ENCODE data around the gene GALNT2.

Gene GALNT2

DNA sequence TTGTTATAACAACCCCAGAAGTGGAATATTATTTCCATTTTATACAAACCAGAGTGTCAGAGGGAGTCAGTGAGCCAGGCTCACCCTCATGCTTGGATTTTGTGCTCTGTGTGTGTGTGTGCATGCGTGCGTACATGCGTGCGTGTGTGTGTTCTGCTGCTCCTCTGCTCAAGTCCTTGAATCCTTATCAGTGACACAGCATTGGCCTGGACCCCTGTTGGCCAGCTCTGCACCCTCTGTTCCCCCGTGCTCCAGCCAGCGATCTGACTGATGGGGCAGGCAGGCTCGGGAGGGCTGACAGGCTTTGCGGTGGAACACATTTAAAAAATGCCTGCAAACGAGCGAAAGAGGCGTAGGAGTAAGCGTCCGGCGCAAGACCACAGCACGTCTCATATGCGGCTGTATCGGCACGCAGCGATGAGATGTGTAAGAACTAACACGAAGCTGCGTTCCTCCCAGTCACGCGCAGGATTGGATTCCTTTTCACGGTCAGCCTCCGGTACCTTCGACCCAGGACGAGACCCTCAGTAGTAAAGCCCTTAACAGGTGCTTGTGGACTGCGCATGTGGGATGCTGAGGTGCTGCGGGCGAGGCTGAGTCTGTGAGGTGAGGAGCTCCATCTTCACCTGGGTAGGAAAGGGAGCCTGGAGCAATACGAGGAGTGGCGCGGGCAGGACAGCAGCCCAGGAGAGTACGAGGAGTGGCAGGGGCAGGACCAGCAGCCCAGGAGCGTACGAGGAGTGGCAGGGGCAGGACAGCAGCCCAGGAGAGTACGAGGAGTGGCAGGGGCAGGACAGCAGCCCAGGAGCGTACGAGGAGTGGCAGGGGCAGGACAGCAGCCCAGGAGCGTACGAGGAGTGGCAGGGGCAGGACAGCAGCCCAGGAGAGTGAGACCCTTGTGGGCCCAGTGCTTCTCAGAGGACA, 130.9 kb downstream of the GALNT2 start:
- Histone ChIP-seq H3K4me3 (ENCODE audit: low read length) (no peak overlapping the region), H3K9ac (ENCODE audit: low read length) (no peak overlapping the region), H3K36me3 (ENCODE audit: control insufficient read depth, insufficient read depth, low read length) (no peaks in the 10 kb centered on the region), H3K27ac (ENCODE audit: low read depth, low read length) (no peak overlapping the region), H3K4me1 (ENCODE audit: control insufficient read depth, insufficient read depth, low read length) (no peaks in the 10 kb centered on the region), H3K27me3 (ENCODE audit: control insufficient read depth, insufficient read depth, low read length) (no peaks in the 10 kb centered on the region)

DNA sequence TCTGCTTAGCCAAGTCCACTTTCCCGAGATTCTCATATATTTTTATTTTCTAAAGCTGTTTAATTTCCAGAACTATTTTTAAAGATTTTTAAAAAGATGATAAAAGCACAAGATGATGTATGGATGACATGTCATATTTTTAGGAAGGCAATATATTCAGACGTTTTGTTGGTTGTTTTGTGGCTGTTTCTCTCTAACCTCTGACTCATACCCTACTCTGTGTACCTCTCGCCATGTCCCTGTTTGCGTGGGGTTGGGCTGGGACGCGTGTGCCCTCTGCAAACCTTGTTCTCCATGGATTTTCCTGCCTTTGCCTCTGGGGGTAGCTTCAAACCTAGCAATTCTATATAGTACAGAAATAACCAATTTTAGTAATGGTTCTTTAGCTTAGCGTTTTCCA, 132.0 kb downstream of the GALNT2 start:
- H3K4me3 ChIP-seq (ENCODE audit: low read length) = no peak overlapping the region

DNA sequence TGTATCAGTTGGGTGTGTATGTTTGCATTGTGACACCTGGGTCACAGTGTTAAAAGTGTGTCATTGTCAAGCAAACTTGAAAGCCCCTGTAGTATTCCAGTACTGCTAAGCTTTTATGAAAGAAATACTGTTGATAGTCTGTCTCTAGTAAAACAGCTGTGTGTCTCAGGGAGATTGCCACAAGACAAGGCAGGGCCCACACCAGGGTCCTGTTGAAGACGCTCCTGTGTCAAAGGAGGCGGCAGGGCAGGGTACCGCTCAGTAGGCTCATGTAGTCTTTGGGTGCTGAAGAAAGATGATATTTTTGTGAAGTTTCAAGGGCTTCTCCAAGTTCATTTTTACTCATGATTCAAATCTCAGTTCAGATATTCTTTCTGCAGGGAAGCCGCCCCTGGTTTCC, 132.5 kb downstream of the GALNT2 start:
- Histone ChIP-seq H3K4me3 (ENCODE audit: low read length) (no peak overlapping the region), H3K9ac (ENCODE audit: low read length) (no peak overlapping the region), H3K4me1 (ENCODE audit: control insufficient read depth, insufficient read depth, low read length) (no peaks in the 10 kb centered on the region), H3K27me3 (ENCODE audit: control insufficient read depth, insufficient read depth, low read length) (no peaks in the 10 kb centered on the region), H3K36me3 (ENCODE audit: control insufficient read depth, insufficient read depth, low read length) (no peaks in the 10 kb centered on the region), H3K27ac (ENCODE audit: low read depth, low read length) (no peak overlapping the region)

More for the DNA sequence above, 132.0 kb downstream of the GALNT2 start:
- no peak overlapping the region for H3K9ac ChIP-seq (ENCODE audit: low read length)
- H3K36me3 ChIP-seq (ENCODE audit: control insufficient read depth, insufficient read depth, low read length) = no peaks in the 10 kb centered on the region
- H3K4me1 ChIP-seq (ENCODE audit: control insufficient read depth, insufficient read depth, low read length) = no peaks in the 10 kb centered on the region
- no peaks in the 10 kb centered on the region for H3K27me3 ChIP-seq (ENCODE audit: control insufficient read depth, insufficient read depth, low read length)
- H3K27ac ChIP-seq (ENCODE audit: low read depth, low read length) = no peak overlapping the region

DNA sequence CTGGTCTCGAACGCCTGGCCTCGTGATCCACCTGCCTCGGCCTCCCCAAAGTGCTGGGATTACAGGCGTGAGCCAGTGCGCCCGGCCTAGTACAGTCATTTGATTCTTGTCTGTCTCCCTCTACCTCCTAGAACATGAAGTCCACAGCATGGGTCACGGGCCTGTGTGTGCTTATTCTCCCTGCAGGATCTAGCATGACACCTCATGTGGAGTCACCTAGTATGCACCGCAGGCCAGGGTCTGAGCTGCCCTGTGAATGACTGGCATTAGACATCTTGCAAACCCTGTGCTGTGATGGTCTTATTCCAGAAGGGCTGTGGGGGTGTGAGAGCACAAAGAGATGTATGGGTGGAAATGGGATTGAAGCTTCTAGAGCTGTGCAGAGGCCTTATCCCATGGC, 133.2 kb downstream of the GALNT2 start:
- Histone ChIP-seq H3K36me3 (ENCODE audit: control insufficient read depth, insufficient read depth, low read length) (no peaks in the 10 kb centered on the region), H3K27me3 (ENCODE audit: control insufficient read depth, insufficient read depth, low read length) (no peaks in the 10 kb centered on the region), H3K4me1 (ENCODE audit: control insufficient read depth, insufficient read depth, low read length) (no peaks in the 10 kb centered on the region), H3K27ac (ENCODE audit: low read depth, low read length) (no peak overlapping the region), H3K4me3 (ENCODE audit: low read length) (no peak overlapping the region), H3K9ac (ENCODE audit: low read length) (no peak overlapping the region)

DNA sequence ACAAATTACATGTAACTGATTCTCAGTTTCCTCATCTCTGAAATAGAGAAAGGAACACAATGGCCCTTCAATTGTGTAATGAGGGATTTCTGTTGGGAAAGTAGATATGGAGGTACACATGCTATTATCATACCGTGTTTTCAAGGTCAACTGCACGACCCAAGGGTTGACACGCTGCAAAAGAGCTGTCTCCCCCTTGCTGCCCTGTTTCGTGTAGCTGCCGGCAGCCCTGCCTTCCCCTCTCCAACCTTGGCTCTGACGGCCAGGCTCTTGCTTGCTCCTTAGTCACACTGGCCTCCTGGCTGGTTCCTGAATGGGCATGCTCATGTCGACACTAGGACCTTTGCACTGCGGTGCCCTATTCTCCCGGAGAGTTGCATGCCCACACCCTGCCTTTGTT, 134.4 kb downstream of the GALNT2 start:
- H3K4me3 ChIP-seq (ENCODE audit: low read length) = no peak overlapping the region
- H3K27ac ChIP-seq (ENCODE audit: low read depth, low read length) = no peak overlapping the region
- H3K9ac ChIP-seq (ENCODE audit: low read length) = no peak overlapping the region
- H3K4me1 ChIP-seq (ENCODE audit: control insufficient read depth, insufficient read depth, low read length) = no peaks in the 10 kb centered on the region
- no peaks in the 10 kb centered on the region for H3K36me3 ChIP-seq (ENCODE audit: control insufficient read depth, insufficient read depth, low read length)
- no peaks in the 10 kb centered on the region for H3K27me3 ChIP-seq (ENCODE audit: control insufficient read depth, insufficient read depth, low read length)

DNA sequence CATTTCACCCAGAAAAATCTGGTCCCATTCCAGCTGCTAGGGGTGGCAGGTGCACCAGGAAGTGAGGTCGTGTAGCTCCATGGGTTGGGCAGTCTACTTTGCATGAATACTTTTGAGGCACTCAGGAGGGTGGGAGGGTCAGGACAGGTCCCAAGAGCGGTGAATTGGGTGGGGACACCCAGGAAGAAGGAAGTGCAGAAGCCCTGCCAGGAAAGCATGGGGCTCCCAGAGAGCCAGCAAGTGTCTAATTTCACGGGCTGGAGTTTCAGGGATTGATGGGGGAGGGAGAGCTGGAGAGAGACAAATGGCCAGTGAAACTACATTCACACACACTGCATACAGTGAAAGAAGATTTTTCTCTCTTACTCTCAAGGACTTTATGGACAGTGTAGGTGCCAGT, 137.8 kb downstream of the GALNT2 start:
- Histone ChIP-seq H3K36me3 (ENCODE audit: control insufficient read depth, insufficient read depth, low read length) (no peaks in the 10 kb centered on the region), H3K27me3 (ENCODE audit: control insufficient read depth, insufficient read depth, low read length) (no peaks in the 10 kb centered on the region), H3K9ac (ENCODE audit: low read length) (no peak overlapping the region), H3K4me3 (ENCODE audit: low read length) (no peak overlapping the region), H3K4me1 (ENCODE audit: control insufficient read depth, insufficient read depth, low read length) (no peaks in the 10 kb centered on the region), H3K27ac (ENCODE audit: low read depth, low read length) (no peak overlapping the region)

DNA sequence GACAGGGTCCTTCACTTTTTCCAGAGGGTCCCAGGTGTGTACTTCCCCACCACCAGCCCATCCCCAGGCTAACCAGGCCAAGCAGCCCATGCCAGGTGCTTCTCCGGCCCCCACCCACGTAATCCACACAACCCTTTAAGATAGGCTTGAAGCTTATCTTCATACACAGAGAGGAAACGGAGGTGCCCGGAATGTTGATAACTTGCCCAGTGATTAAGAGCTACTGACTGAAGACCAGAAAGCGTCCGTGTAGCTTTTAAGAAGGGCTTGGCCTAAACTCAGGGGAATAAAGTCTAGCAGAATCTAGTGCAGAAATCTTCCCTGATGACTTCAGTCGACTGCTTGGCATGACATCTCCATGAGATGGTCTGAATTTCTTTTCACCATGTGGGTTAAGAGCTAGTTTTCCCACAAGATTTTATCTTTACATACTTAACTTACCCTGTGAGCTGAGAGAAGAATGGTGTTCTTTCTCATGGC, 138.7 kb downstream of the GALNT2 start:
- no peaks in the 10 kb centered on the region for H3K4me1 ChIP-seq (ENCODE audit: control insufficient read depth, insufficient read depth, low read length)

DNA sequence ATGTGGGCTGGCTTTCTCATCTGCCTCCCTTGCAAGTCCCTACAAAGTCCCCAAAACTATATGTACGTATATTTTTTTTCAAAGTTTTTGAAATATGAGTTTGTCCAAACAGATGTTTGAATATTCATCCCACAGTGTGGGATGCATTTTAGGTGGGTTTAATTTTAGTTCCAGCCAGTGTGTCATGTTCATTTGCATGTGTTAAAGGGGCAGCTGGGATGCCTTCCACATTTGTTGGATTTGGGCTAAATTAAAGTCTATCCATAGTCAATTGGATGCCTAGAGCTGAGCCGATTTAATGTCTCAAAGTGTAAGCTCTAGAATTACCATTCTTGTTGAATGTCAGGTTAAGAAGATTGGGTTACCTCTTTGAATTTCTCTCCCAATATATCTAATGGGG, 139.2 kb downstream of the GALNT2 start:
- H3K4me1 ChIP-seq (ENCODE audit: control insufficient read depth, insufficient read depth, low read length) = no peaks in the 10 kb centered on the region
- H3K4me3 ChIP-seq (ENCODE audit: low read length) = no peak overlapping the region
- no peak overlapping the region for H3K27ac ChIP-seq (ENCODE audit: low read depth, low read length)
- no peaks in the 10 kb centered on the region for H3K27me3 ChIP-seq (ENCODE audit: control insufficient read depth, insufficient read depth, low read length)
- no peaks in the 10 kb centered on the region for H3K36me3 ChIP-seq (ENCODE audit: control insufficient read depth, insufficient read depth, low read length)
- no peak overlapping the region for H3K9ac ChIP-seq (ENCODE audit: low read length)

More for the DNA sequence above, 138.7 kb downstream of the GALNT2 start:
- no peaks in the 10 kb centered on the region for H3K27me3 ChIP-seq (ENCODE audit: control insufficient read depth, insufficient read depth, low read length)
- H3K9ac ChIP-seq (ENCODE audit: low read length) = no peak overlapping the region
- no peak overlapping the region for H3K27ac ChIP-seq (ENCODE audit: low read depth, low read length)
- no peaks in the 10 kb centered on the region for H3K36me3 ChIP-seq (ENCODE audit: control insufficient read depth, insufficient read depth, low read length)
- H3K4me3 ChIP-seq (ENCODE audit: low read length) = no peak overlapping the region

DNA sequence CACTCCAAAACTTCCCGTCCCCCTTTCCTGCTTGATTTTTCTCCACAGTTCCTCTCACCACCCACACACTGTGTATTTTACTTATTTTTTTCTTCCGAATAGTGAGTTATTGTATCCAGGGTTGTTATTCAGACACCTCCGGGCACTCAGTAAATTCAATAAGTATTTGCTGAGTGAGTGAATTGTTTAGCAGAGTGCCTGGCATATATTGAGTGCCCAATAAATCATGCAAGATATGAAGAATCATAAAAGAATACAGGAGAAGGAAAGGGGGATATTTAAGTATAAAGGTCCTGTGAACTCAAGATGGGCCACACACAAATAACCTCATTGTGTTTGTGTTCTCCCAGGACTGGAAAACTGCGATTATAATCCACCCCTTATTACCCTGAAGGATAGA, 139.9 kb downstream of the GALNT2 start:
- no peaks in the 10 kb centered on the region for H3K4me1 ChIP-seq (ENCODE audit: control insufficient read depth, insufficient read depth, low read length)
- no peak overlapping the region for H3K27ac ChIP-seq (ENCODE audit: low read depth, low read length)
- H3K36me3 ChIP-seq (ENCODE audit: control insufficient read depth, insufficient read depth, low read length) = no peaks in the 10 kb centered on the region
- no peaks in the 10 kb centered on the region for H3K27me3 ChIP-seq (ENCODE audit: control insufficient read depth, insufficient read depth, low read length)
- no peak overlapping the region for H3K4me3 ChIP-seq (ENCODE audit: low read length)
- no peak overlapping the region for H3K9ac ChIP-seq (ENCODE audit: low read length)

DNA sequence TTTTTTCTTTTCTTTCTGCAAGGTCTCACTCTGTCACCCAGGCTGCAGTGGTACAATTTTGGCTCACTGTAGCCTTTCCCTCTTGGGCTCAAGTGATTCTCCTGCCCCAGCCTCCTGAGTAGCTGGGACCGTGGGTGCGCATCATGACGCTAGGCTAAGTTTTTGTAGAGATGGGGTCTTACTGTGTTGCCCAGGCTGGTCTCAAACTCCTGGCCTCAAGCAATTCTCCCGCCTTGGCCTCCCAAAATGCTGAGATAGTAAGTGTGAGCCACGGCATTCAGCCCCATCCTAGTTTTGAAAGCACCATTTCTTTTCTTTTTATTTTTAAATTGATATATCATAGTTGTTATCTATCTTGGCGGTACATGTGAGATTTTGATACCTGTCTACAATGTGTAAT, 140.6 kb downstream of the GALNT2 start:
- Histone ChIP-seq H3K4me3 (ENCODE audit: low read length) (no peak overlapping the region), H3K27me3 (ENCODE audit: control insufficient read depth, insufficient read depth, low read length) (no peaks in the 10 kb centered on the region), H3K36me3 (ENCODE audit: control insufficient read depth, insufficient read depth, low read length) (no peaks in the 10 kb centered on the region), H3K27ac (ENCODE audit: low read depth, low read length) (no peak overlapping the region), H3K4me1 (ENCODE audit: control insufficient read depth, insufficient read depth, low read length) (no peaks in the 10 kb centered on the region), H3K9ac (ENCODE audit: low read length) (no peak overlapping the region)

DNA sequence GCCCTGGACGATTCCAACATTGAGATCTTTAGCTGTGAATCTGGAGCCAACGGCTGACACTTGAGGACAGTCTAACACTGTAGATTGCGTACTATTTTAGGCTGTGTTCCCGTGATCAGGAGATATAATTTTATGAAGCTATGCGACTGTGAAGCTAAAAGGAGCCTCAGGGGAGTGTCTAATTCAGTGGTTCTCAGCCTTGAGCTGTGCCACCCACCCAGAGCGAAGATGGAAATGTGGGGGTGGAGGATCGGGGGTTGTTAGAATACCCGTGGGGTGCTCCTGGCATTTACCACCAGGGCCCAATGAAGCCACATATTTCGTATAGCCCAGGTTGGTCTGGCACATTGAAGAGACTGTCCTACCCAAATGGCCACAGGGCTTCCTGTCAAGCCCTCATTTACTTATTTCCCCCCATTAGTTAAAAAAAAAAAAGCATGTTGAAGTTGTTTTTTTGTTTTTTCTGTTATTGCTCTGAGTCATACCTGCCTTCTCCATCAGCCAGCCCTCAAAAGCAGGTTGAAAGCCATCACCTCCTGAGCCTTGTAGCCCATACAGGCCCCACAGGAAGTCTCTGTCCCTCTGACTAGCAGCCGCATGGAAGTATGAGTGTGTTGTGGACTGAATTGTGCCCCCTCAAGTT, 141.7 kb downstream of the GALNT2 start:
- Histone ChIP-seq H3K9ac (ENCODE audit: low read length) (no peak overlapping the region), H3K36me3 (ENCODE audit: control insufficient read depth, insufficient read depth, low read length) (no peaks in the 10 kb centered on the region), H3K27me3 (ENCODE audit: control insufficient read depth, insufficient read depth, low read length) (no peaks in the 10 kb centered on the region), H3K4me1 (ENCODE audit: control insufficient read depth, insufficient read depth, low read length) (no peaks in the 10 kb centered on the region), H3K4me3 (ENCODE audit: low read length) (no peak overlapping the region), H3K27ac (ENCODE audit: low read depth, low read length) (no peak overlapping the region)

DNA sequence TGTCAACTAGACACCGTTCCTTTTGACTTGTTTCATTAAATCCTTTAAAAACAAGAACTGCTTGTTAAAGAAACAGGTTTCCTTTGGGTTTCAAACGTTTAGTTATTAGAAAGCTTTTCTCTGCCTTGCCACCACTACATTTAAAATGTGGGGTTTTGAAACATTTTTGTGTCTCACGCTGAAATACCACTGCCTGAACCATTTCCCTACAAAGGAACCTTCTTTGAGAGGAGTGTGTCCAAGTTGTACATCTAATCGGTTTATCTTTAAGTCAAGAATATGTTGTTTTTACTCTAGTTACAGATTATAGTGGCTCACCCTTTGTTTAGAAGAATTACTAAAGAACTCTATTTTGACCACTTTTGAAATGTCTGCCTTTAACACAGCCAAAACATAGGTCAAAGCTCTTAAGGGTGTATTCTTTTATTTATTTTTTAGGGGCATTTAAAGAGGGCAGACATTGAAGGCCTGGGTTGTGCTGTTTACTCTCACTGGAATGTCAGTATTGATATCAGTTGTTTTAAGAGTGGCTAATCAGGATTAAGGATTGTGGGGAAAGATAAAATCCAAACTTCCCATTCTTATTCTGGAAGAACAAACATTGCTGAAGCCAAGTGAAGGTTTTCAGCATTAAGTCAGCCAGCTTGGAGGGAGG, 143.4 kb downstream of the GALNT2 start:
- Histone ChIP-seq H3K27ac (ENCODE audit: low read depth, low read length) (no peak overlapping the region), H3K36me3 (ENCODE audit: control insufficient read depth, insufficient read depth, low read length) (no peaks in the 10 kb centered on the region), H3K9ac (ENCODE audit: low read length) (no peak overlapping the region), H3K4me1 (ENCODE audit: control insufficient read depth, insufficient read depth, low read length) (peaks cover 8% of the 10 kb centered on the region), H3K27me3 (ENCODE audit: control insufficient read depth, insufficient read depth, low read length) (no peaks in the 10 kb centered on the region), H3K4me3 (ENCODE audit: low read length) (no peak overlapping the region)

All from rectal smooth muscle tissue (tissue), 1 donor.